HFFc6 (cell line): ENCODE results near the gene COPS6. TPM values are rescaled to one million over a fixed set of nuclear protein-coding genes. Genes with fewer than 3 reads are reported as not detected.

Experiments used
- DNase-seq: peaks from one replicate; pipeline ENCODE4 v3.0.0-alpha.2; 2018
- H3K27ac Mint-ChIP-seq: 2 replicates; pipeline ENCODE4 v1.8.0; 2020; ENCODE audit warnings: mild to moderate bottlenecking, mixed read lengths
- H3K27me3 Mint-ChIP-seq: 2 replicates; pipeline ENCODE4 v1.8.0; 2021; ENCODE audit warnings: mild to moderate bottlenecking, moderate library complexity, mixed read lengths; ENCODE audit not compliant: insufficient read depth
- H3K36me3 Mint-ChIP-seq: 2 replicates; pipeline ENCODE4 v1.8.0; 2021; ENCODE audit warnings: low read depth, mixed read lengths
- H3K4me1 Mint-ChIP-seq: 2 replicates; pipeline ENCODE4 v1.8.0; 2020; ENCODE audit warnings: low read depth, mixed read lengths
- H3K4me3 Mint-ChIP-seq: 2 replicates; pipeline ENCODE4 v1.8.0; 2020; ENCODE audit warnings: mild to moderate bottlenecking, moderate library complexity, mixed read lengths
- H3K9me3 Mint-ChIP-seq: 2 replicates; pipeline ENCODE4 v1.8.0; 2020; ENCODE audit warnings: mild to moderate bottlenecking, mixed read lengths
- CTCF ChIP-seq: fragments of 200-600 bp; sonication (generic); IDR thresholded peaks from 2 replicates; pipeline ENCODE4 v1.5.0; 2021; ENCODE audit warnings: antibody characterized with exemption, mild to moderate bottlenecking
- total RNA-seq, 6 experiments: library from RNA; stranded (reverse); fragmentation: NEBNext Ultra II Directional; extraction: Animal tissue kit (Norgen Biotek cat#: 25700); gene quantifications; 2 replicates in 1 of 6; 3 replicates in 5 of 6; pipeline ENCODE4 v1.2.3, GENCODE V29; 2021

The COPS6 gene
- total RNA-seq, 6 experiments from 2014 or later, result 253 to 334 (median 302) TPM

- peaks cover 8% of the 10 kb centered on the region; the same call in 1 of the 2 replicates for H3K36me3 Mint-ChIP-seq
- no peak for TF ChIP-seq CTCF
- H3K4me3 Mint-ChIP-seq, result no peak overlapping the region
- H3K27me3 Mint-ChIP-seq, result peaks cover 6% of the 10 kb centered on the region
- no peaks in the 10 kb centered on the region for H3K9me3 Mint-ChIP-seq
- peaks cover 17% of the 10 kb centered on the region for H3K4me1 Mint-ChIP-seq
- DNase-seq, result no peak
- H3K27ac Mint-ChIP-seq, result no peak overlapping the region; the same call in 1 of the 2 replicates
These were observed 35.8 kb downstream of the COPS6 start for GRCh38 chr7:100124301-100125230.

- TF ChIP-seq CTCF, result no peak
- Mint-ChIP-seq H3K9me3 (no peaks in the 10 kb centered on the region), H3K36me3 (peaks cover 8% of the 10 kb centered on the region; the same call in 1 of the 2 replicates), H3K27me3 (peaks cover 6% of the 10 kb centered on the region), H3K27ac (peak overlapping the region; percentile 99), H3K4me1 (peaks cover 9% of the 10 kb centered on the region), H3K4me3 (peak overlapping the region; percentile 99)
- no peak for DNase-seq
These were observed 37.6 kb downstream of the COPS6 start for GRCh38 chr7:100126239-100126930.

- Mint-ChIP-seq H3K9me3 (no peaks in the 10 kb centered on the region), H3K4me3 (peak within 1 kb of the TSS; percentile 99), H3K4me1 (peaks cover 15% of the 10 kb centered on the region), H3K27ac (peak within 1 kb of the TSS; percentile 99), H3K27me3 (peaks cover 6% of the 10 kb centered on the region), H3K36me3 (peaks cover 6% of the 10 kb centered on the region; the same call in 1 of the 2 replicates)
- peak; percentile 84 for DNase-seq
- peak; percentile 8; the same call in 1 of the 2 replicates for TF ChIP-seq CTCF
These were observed 38.4 kb downstream of the COPS6 start, which contains the start of gene MBLAC1 for GRCh38 chr7:100126931-100127865. TSS of gene MBLAC1 (plus strand) at chr7:100126967. CDS start at chr7:100127396, 429 bp downstream.

GRCh38 chr7:100127866-100128636 is 39.3 kb downstream of the COPS6 start:
- peak overlapping the region; percentile 76 for H3K27ac Mint-ChIP-seq

More at GRCh38 chr7:100127866-100128636, 39.3 kb downstream of the COPS6 start:
- DNase-seq, result peak; percentile 14
- Mint-ChIP-seq H3K9me3 (no peaks in the 10 kb centered on the region), H3K4me1 (peaks cover 23% of the 10 kb centered on the region), H3K36me3 (no peaks in the 10 kb centered on the region; the same call in 1 of the 2 replicates), H3K27me3 (peaks cover 6% of the 10 kb centered on the region), H3K4me3 (peak overlapping the region; percentile 84)
- no peak; the same call in 1 of the 2 replicates for TF ChIP-seq CTCF
